NCI-H526 (cell line): ENCODE data around the gene MPRIP.

ENCODE experiments used
- DNase-seq, 2 experiments: peaks; one replicate each; lab custom pipeline; 2025; lab: John Stamatoyannopoulos, UW

Gene MPRIP

GRCh38 chr17:17028878-17029535 lies 13.2 kb upstream of the MPRIP start:
- no peak for DNase-seq

GRCh38 chr17:17029938-17030337 lies 12.3 kb upstream of the MPRIP start:
- no peak for DNase-seq

DNA sequence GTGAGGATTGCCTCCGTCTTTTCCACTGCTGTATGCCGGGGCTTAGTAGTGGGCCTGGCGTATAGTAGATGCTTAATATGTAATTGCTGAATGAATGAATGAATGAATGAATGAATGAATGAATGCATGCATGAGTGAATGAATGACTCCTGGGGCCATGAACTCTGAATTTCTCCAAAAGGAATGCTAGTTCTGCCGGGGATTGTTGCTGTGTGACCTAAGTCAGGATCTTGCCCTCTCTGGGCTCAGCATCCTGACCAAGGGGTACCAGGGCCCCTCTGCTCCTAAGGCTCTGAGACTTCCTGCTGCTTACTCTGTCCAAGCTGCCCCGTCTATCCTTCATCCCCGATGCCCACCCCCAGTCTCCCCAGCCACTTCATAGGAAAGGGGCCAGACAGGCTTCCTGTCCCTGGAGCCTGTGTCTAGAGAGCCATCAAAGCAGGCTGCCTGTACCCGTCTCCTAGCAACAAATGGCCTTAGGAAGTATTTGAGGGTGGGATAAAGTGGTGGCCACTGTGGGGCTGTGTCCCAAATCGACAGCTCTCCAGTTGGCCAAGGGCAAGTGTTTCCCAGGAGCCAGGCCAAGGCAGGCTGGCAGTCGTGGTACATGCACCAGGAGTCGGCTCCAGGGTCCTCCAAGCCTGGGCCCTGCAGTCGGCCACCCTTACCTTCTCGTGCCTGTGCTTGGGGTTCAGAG lies 11.6 kb upstream of the MPRIP start:
- no peak for DNase-seq

GRCh38 chr17:17032131-17032692 lies 10.0 kb upstream of the MPRIP start:
- DNase-seq: no peak

GRCh38 chr17:17033466-17033865 lies 8.8 kb upstream of the MPRIP start:
- no peak for DNase-seq

- DNase-seq: no peak
These were observed 8.2 kb upstream of the MPRIP start for GRCh38 chr17:17034026-17034425.

- DNase-seq: no peak
These were observed 7.7 kb upstream of the MPRIP start for GRCh38 chr17:17034496-17035075.

- DNase-seq: no peak
These were observed 6.8 kb upstream of the MPRIP start for GRCh38 chr17:17035490-17035889.

- no peak for DNase-seq
These were observed 6.2 kb upstream of the MPRIP start for GRCh38 chr17:17035920-17036523.

GRCh38 chr17:17036524-17036998 lies 5.7 kb upstream of the MPRIP start:
- DNase-seq: no peak

DNA sequence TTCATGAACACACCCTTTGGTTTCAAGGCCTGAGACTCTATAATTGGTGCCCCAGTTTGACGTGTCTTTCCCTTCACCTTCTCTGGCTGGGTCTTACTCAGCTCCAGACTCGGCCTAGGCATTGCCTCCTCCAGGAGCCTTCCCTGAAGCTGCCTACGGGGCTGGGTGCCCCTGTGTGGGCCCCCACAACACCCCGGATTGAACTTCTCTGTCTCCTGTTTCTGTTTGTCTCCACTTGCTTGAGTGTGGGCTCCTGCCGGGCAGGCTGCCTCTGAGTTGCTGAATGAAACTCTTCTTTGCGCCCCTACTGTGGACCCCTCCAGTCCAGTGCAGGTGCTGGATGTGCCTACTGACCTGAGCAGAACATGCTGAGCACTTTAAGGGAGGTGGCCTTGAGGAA lies 2.3 kb upstream of the MPRIP start:
- no peak for DNase-seq

GRCh38 chr17:17041018-17041521 lies 1.2 kb upstream of the MPRIP start:
- DNase-seq: peak in 1 of 2 experiments; percentile 30

- DNase-seq: peak; percentile 88 to 97
These were observed 480 bp upstream of the MPRIP start for GRCh38 chr17:17041571-17042383.

DNA sequence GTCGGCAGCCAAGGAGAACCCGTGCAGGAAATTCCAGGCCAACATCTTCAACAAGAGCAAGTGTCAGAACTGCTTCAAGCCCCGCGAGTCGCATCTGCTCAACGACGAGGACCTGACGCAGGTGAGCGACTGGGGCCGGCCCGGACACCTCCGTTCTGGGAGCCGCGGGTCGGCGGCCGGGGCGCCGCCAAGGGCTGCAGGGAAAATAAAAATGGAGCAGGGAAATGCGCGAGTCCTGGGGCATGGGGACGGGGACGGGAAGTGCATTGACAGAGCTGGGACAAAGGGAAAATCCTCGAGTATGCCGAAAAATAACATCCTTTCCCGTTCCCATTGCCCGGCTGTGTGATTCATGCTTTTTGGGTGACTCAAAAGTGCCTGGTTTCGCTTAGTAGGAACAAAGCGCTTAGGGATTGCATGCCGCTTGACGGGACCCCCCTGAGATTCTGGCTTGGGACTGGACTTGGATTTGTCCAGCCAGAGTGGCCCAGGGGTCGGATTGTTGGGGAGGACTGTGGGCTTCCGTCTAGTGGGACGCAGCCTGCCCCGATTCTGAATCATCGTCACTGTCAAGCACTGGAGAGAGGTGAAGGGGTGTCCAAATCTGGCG lies 699 bp downstream of the MPRIP start:
- no peak for DNase-seq

DNA sequence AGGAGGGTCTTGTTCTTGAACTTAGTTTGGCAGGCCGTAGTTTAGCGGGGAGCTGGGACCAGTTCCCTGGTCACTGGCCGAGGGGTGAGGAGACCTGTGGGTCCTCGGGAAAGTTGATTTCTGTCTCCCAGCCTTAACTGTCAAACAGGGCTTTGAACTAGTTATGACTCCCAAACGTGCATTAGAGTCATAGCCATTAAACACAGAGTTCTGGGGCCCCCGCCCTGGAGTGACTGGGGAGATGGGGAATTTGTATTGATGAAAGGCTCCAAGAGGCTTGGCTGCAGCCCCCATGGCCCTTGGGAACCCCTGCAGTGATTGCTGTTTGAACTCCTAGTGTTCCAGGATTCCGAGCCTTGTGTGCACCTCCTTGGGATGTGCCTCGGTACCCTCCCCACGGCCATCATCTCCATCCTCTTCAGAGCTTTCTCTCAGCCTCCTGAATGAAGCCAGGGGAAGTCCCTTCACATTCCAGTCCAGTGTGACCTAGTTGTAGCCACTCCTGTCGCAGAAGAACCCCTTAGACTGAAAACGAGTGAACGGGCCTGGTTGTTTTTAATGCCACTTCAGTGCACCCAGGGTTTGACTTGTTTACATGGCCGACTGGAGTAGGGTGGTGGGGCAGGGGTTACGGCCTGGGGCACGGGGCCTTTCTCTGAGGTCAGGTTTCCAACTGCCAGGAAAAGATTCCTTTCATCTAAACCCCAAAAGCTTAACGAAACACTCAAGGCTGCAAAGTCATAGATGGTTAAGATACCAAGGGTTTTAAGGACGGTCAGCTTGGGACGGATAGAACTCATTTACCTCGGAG lies 1.4 kb downstream of the MPRIP start:
- no peak for DNase-seq

- peak in 1 of 2 experiments; percentile 39 for DNase-seq
These were observed 2.7 kb downstream of the MPRIP start for GRCh38 chr17:17044846-17045561.

DNA sequence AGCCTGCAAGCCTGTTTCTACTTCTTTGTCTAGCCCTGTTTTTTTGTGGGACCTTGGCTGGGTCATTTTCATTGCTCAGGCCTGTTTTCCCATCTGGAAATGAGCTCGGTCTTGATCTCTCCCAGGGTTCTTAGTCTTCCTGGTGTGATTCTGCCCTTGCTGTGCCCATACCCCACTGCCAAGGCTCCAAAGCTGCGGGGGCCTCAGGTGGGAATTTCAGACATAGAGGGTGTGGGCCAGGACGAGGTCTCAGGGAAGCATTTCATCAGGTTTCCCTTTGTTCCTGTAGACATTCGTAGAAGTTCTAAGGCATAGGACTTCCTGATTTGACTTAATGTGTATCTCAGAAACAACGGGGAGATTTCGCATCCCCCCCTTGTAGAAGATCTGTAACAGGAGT lies 5.8 kb downstream of the MPRIP start:
- no peak for DNase-seq

- DNase-seq: no peak
These were observed 8.4 kb downstream of the MPRIP start for GRCh38 chr17:17050346-17051345.
